H9 (cell line): ENCODE measurements around the gene NOTCH1. TPM values are rescaled to one million over a fixed set of nuclear protein-coding genes. Genes with fewer than 3 reads are reported as not detected.

Experiments
- DNase-seq: peaks from one replicate; pipeline ENCODE4 v3.0.0-alpha.2; 2017
- H2AFZ ChIP-seq: one replicate; pipeline ENCODE4 v1.6.1; 2013; ENCODE audit warnings: mild to moderate bottlenecking, low read length, control low read depth, moderate library complexity
- H2AK5ac ChIP-seq: 2 replicates; pipeline ENCODE4 v1.6.1; 2013; ENCODE audit warnings: low read length, control low read depth, mixed read lengths; ENCODE audit not compliant: insufficient read length
- H2BK120ac ChIP-seq: one replicate; pipeline ENCODE4 v1.6.1; 2013; ENCODE audit warnings: low read depth, mild to moderate bottlenecking, low read length, control low read depth, inconsistent platforms; ENCODE audit not compliant: poor library complexity, severe bottlenecking
- H2BK12ac ChIP-seq: 2 replicates; pipeline ENCODE4 v1.6.1; 2013; ENCODE audit warnings: low read length, control low read depth, mixed read lengths, low read depth; ENCODE audit not compliant: insufficient read length
- H2BK15ac ChIP-seq: 2 replicates; pipeline ENCODE4 v1.6.1; 2013; ENCODE audit warnings: low read depth, low read length, control low read depth
- H2BK20ac ChIP-seq: one replicate; pipeline ENCODE4 v1.6.1; 2013; ENCODE audit warnings: low read depth, mild to moderate bottlenecking, low read length, control low read depth, inconsistent platforms; ENCODE audit not compliant: poor library complexity, severe bottlenecking
- H2BK5ac ChIP-seq: 2 replicates; pipeline ENCODE4 v1.6.1; 2013; ENCODE audit warnings: low read length, control low read depth, mixed read lengths; ENCODE audit not compliant: insufficient read length
- H3K14ac ChIP-seq: 2 replicates; pipeline ENCODE4 v1.6.1; 2013; ENCODE audit warnings: low read length, control low read depth; ENCODE audit not compliant: insufficient read depth
- H3K18ac ChIP-seq: 2 replicates; pipeline ENCODE4 v1.6.1; 2013; ENCODE audit warnings: low read depth, mild to moderate bottlenecking, mixed read lengths, low read length, control low read depth; ENCODE audit not compliant: insufficient read length
- H3K23ac ChIP-seq: 2 replicates; pipeline ENCODE4 v1.6.1; 2013; ENCODE audit warnings: low read length, control low read depth, mixed read lengths, low read depth; ENCODE audit not compliant: insufficient read length
- H3K23me2 ChIP-seq: 2 replicates; pipeline ENCODE4 v1.6.1; 2013; ENCODE audit warnings: low read depth, mild to moderate bottlenecking, mixed read lengths, low read length, control low read depth; ENCODE audit not compliant: insufficient read length, poor library complexity, severe bottlenecking
- H3K27ac ChIP-seq: 2 replicates; pipeline ENCODE4 v1.5.1; 2013; ENCODE audit warnings: low read length, control low read depth, mixed read lengths, low read depth; ENCODE audit not compliant: insufficient read length
- H3K27me3 ChIP-seq: 2 replicates; pipeline ENCODE4 v1.6.1; 2013; ENCODE audit warnings: low read length, control low read depth, inconsistent platforms; ENCODE audit not compliant: insufficient read depth
- H3K4ac ChIP-seq: 2 replicates; pipeline ENCODE4 v1.6.1; 2013; ENCODE audit warnings: low read depth, mild to moderate bottlenecking, control low read depth, inconsistent platforms, low read length, moderate library complexity
- H3K4me1 ChIP-seq: 2 replicates; pipeline ENCODE4 v1.6.1; 2013; ENCODE audit warnings: low read length, control low read depth, inconsistent platforms; ENCODE audit not compliant: insufficient read depth
- H3K4me2 ChIP-seq: 2 replicates; pipeline ENCODE4 v1.6.1; 2013; ENCODE audit warnings: low read length, control low read depth, mixed read lengths; ENCODE audit not compliant: insufficient read length, insufficient read depth
- H3K56ac ChIP-seq: 2 replicates; pipeline ENCODE4 v1.6.1; 2013; ENCODE audit warnings: low read depth, mild to moderate bottlenecking, mixed read lengths, low read length, control low read depth; ENCODE audit not compliant: insufficient read length
- H3K79me1 ChIP-seq: 2 replicates; pipeline ENCODE4 v1.6.1; 2013; ENCODE audit warnings: low read depth, mild to moderate bottlenecking, moderate library complexity, low read length, control low read depth, inconsistent platforms; ENCODE audit not compliant: insufficient read depth, poor library complexity, severe bottlenecking
- H3K79me2 ChIP-seq: 2 replicates; pipeline ENCODE4 v1.6.1; 2013; ENCODE audit warnings: low read length, control low read depth, inconsistent platforms; ENCODE audit not compliant: insufficient read depth
- H3K9ac ChIP-seq: 2 replicates; pipeline ENCODE4 v1.6.1; 2013; ENCODE audit warnings: low read length, control low read depth, mixed read lengths; ENCODE audit not compliant: insufficient read length; ENCODE audit errors: extremely low read depth
- H3K9me3 ChIP-seq: one replicate; pipeline ENCODE4 v1.6.1; 2013; ENCODE audit warnings: low read depth, low read length, inconsistent platforms; ENCODE audit not compliant: control insufficient read depth
- H3T11ph ChIP-seq: one replicate; pipeline ENCODE4 v1.6.1; 2013; ENCODE audit warnings: mild to moderate bottlenecking, low read length, control low read depth, inconsistent platforms
- H4K20me1 ChIP-seq: one replicate; pipeline ENCODE4 v1.6.1; 2013; ENCODE audit not compliant: control insufficient read depth, insufficient read length, insufficient read depth
- H4K5ac ChIP-seq: 2 replicates; pipeline ENCODE4 v1.6.1; 2013; ENCODE audit warnings: low read depth, mild to moderate bottlenecking, mixed read lengths, low read length, control low read depth; ENCODE audit not compliant: insufficient read length
- H4K8ac ChIP-seq: replicated peaks from 2 replicates; pipeline ENCODE4 v1.6.1; 2013; ENCODE audit warnings: low read length, control low read depth, mixed read lengths, low read depth; ENCODE audit not compliant: insufficient read length
- H4K91ac ChIP-seq: 2 replicates; pipeline ENCODE4 v1.6.1; 2013; ENCODE audit warnings: low read depth, mild to moderate bottlenecking, moderate library complexity, mixed read lengths, low read length, control low read depth; ENCODE audit not compliant: insufficient read length
- H3K27ac Mint-ChIP-seq, 3 experiments: 2 replicates in 2 of 3; 3 replicates in 1 of 3; pipeline ENCODE4 v1.8.0; 2020 to 2021; ENCODE audit warnings: mixed read lengths in 3 of 3, mild to moderate bottlenecking in 1 of 3, moderate library complexity in 1 of 3
- H3K27me3 Mint-ChIP-seq: 2 replicates; pipeline ENCODE4 v1.8.0; 2021; ENCODE audit warnings: low read depth, mild to moderate bottlenecking, moderate library complexity, mixed read lengths
- H3K36me3 Mint-ChIP-seq, 3 experiments: 2 replicates in 2 of 3; 3 replicates in 1 of 3; pipeline ENCODE4 v1.8.0; 2020 to 2021; ENCODE audit warnings: low read depth in 3 of 3, mixed read lengths in 3 of 3; ENCODE audit not compliant: insufficient read depth in 1 of 3
- H3K4me1 Mint-ChIP-seq, 2 experiments: 2 replicates each; pipeline ENCODE4 v1.8.0; 2020; ENCODE audit warnings: mixed read lengths in 2 of 2
- H3K4me3 Mint-ChIP-seq, 2 experiments: 2 replicates in 1 of 2; 3 replicates in 1 of 2; pipeline ENCODE4 v1.8.0; 2020 to 2021; ENCODE audit warnings: mild to moderate bottlenecking in 2 of 2, mixed read lengths in 2 of 2, moderate library complexity in 1 of 2
- H3K9me3 Mint-ChIP-seq, 2 experiments: 2 replicates in 1 of 2; 3 replicates in 1 of 2; pipeline ENCODE4 v1.8.0; 2020; ENCODE audit warnings: mild to moderate bottlenecking in 2 of 2, mixed read lengths in 2 of 2, moderate library complexity in 1 of 2
- WGBS: extraction: QIAGEN DNeasy Blood & Tissue Kit; methylation state at CpG from one replicate; pipeline ENCODE4 v1.1.7; 2013; ENCODE audit warnings: missing lambda C conversion rate, low lambda C conversion rate, mixed read lengths; ENCODE audit not compliant: insufficient read length; ENCODE audit errors: extremely low coverage; 5-methylcytosine and 5-hydroxymethylcytosine counted together
- total RNA-seq: library from RNA; stranded (reverse); gene quantifications from 2 replicates; pipeline ENCODE4 v1.2.1, GENCODE V29; 2021
- TF ChIP-seq, protein P1 (sequence below): fragments of 200-600 bp; sonication (generic); conservative IDR thresholded peaks from 3 replicates; pipeline ENCODE4 v1.8.0; 2021; ENCODE audit warnings: antibody characterized with exemption, mild to moderate bottlenecking

Gene NOTCH1
- total RNA-seq, 1 experiment from 2014 or later, result 71.6 TPM

DNA sequence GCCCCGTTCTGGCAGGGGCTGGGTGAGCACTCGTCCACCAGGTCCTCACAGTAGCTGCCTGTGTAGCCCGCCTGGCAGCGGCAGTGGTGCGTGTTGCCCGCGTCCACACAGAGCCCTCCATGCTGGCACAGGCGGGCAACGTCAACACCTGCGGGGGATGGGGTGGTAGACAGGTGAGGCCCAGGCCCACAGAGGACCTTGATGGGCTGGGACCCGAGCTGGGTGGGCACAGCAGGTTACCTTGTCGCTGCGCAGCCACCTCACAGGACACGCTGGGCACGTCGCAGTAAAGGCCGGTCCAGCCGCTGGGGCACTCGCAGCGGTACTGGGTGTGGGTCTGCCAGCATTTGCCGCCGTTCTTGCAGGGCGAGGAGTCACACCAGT lies 37.9 kb downstream of the NOTCH1 start:
- H3K4me1 Mint-ChIP-seq, result no peaks in the 10 kb centered on the region
- H3K4me3 Mint-ChIP-seq, result no peak overlapping the region
- Histone ChIP-seq H3K56ac (no peak overlapping the region), H3K14ac (no peak overlapping the region), H2BK12ac (no peak overlapping the region), H3K27me3 (no peaks in the 10 kb centered on the region), H3K23me2 (no peaks in the 10 kb centered on the region), H3K4me1 (no peaks in the 10 kb centered on the region), H3K4ac (no peak overlapping the region), H3K4me2 (no peak overlapping the region), H3K18ac (no peak overlapping the region), H3K79me1 (no peaks in the 10 kb centered on the region), H2BK20ac (no peak overlapping the region), H3T11ph (no peak overlapping the region), H3K9ac (no peak overlapping the region), H2BK15ac (no peak overlapping the region), H3K23ac (no peak overlapping the region), H2BK5ac (no peak overlapping the region), H2AK5ac (no peak overlapping the region), H3K79me2 (no peaks in the 10 kb centered on the region), H4K8ac (no peak overlapping the region), H2BK120ac (no peak overlapping the region), H4K91ac (no peak overlapping the region), H4K5ac (no peak overlapping the region), H2AFZ (no peak overlapping the region), H3K9me3 (no peaks in the 10 kb centered on the region), H3K27ac (no peak overlapping the region), H4K20me1 (no peaks in the 10 kb centered on the region)
- peaks cover 7 to 64% (median 59%) of the 10 kb centered on the region in 3 experiments; a peak in 6 of 7 replicates for H3K36me3 Mint-ChIP-seq
- no peaks in the 10 kb centered on the region for H3K27me3 Mint-ChIP-seq
- no peak overlapping the region for H3K27ac Mint-ChIP-seq
- TF ChIP-seq, protein P1, sequence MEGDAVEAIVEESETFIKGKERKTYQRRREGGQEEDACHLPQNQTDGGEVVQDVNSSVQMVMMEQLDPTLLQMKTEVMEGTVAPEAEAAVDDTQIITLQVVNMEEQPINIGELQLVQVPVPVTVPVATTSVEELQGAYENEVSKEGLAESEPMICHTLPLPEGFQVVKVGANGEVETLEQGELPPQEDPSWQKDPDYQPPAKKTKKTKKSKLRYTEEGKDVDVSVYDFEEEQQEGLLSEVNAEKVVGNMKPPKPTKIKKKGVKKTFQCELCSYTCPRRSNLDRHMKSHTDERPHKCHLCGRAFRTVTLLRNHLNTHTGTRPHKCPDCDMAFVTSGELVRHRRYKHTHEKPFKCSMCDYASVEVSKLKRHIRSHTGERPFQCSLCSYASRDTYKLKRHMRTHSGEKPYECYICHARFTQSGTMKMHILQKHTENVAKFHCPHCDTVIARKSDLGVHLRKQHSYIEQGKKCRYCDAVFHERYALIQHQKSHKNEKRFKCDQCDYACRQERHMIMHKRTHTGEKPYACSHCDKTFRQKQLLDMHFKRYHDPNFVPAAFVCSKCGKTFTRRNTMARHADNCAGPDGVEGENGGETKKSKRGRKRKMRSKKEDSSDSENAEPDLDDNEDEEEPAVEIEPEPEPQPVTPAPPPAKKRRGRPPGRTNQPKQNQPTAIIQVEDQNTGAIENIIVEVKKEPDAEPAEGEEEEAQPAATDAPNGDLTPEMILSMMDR, result no peak
- DNase-seq, result no peak
- no peaks in the 10 kb centered on the region for H3K9me3 Mint-ChIP-seq
- no CpG with 5 or more reads among the region's 23 CpGs for WGBS
